WTC11 (cell line): ENCODE results near the gene EDC3. TPM values are rescaled to one million over a fixed set of nuclear protein-coding genes. Genes with fewer than 3 reads are reported as not detected.

Experiments used
- ATAC-seq: fragments of 200-7000 bp; cut with Tn5 transposase; 2 replicates; pipeline ENCODE4 v1.10.0; 2021; ENCODE audit warnings: mild to moderate bottlenecking, moderate library complexity
- CTCF ChIA-PET: fragments of 300-600 bp; sonication (Branson Sonifier 250); formaldehyde crosslinking; loops from one replicate; lab custom pipeline; 2021; ENCODE audit warnings: antibody characterized with exemption; lab: Charles Lee
- POLR2A ChIA-PET: fragments of 350-600 bp; sonication (Branson Sonifier 250); formaldehyde crosslinking; loops from one replicate; lab custom pipeline; 2021; ENCODE audit warnings: antibody characterized with exemption; lab: Charles Lee
- DNase-seq: peaks from one replicate; pipeline ENCODE4 v3.0.0; 2021; ENCODE audit warnings: low spot score
- H3K27ac Mint-ChIP-seq: 2 replicates; pipeline ENCODE4 v1.8.0; 2021; ENCODE audit warnings: mixed read lengths
- H3K27me3 Mint-ChIP-seq: 2 replicates; pipeline ENCODE4 v1.8.0; 2021; ENCODE audit warnings: low read depth, mild to moderate bottlenecking, moderate library complexity, mixed read lengths
- H3K36me3 Mint-ChIP-seq: 2 replicates; pipeline ENCODE4 v1.8.0; 2021; ENCODE audit warnings: mixed read lengths
- H3K4me1 Mint-ChIP-seq: 2 replicates; pipeline ENCODE4 v1.8.0; 2022; ENCODE audit warnings: mixed read lengths
- H3K4me3 Mint-ChIP-seq: 2 replicates; pipeline ENCODE4 v1.8.0; 2021; ENCODE audit warnings: mild to moderate bottlenecking, moderate library complexity, mixed read lengths
- H3K9me3 Mint-ChIP-seq: 2 replicates; pipeline ENCODE4 v1.8.0; 2021; ENCODE audit warnings: mixed read lengths
- CBFB ChIP-seq: sonication (generic); formaldehyde crosslinking; IDR thresholded peaks from 2 replicates; pipeline ENCODE4 v1.8.1; 2022; ENCODE audit warnings: mild to moderate bottlenecking, low read depth, missing genetic modification reagents
- CREB1 ChIP-seq: sonication (generic); formaldehyde crosslinking; IDR thresholded peaks from 2 replicates; pipeline ENCODE4 v1.8.0; 2023; ENCODE audit warnings: mild to moderate bottlenecking, missing genetic modification reagents
- CREM ChIP-seq: sonication (generic); formaldehyde crosslinking; IDR thresholded peaks from 2 replicates; pipeline ENCODE4 v1.8.1; 2022; ENCODE audit warnings: mild to moderate bottlenecking, missing genetic modification reagents, moderate library complexity
- HMGA2 ChIP-seq: fragments of 250-450 bp; sonication (Bioruptor Pico); IDR thresholded peaks from 2 replicates; pipeline ENCODE4 v1.4.0; 2021; ENCODE audit warnings: mild to moderate bottlenecking, moderate library complexity
- NFE2L1 ChIP-seq: sonication (generic); formaldehyde crosslinking; IDR thresholded peaks from 2 replicates; pipeline ENCODE4 v1.8.1; 2023; ENCODE audit warnings: missing genetic modification reagents
- NR2C2 ChIP-seq: sonication (generic); formaldehyde crosslinking; IDR thresholded peaks from 2 replicates; pipeline ENCODE4 v1.8.0; 2022; ENCODE audit warnings: mild to moderate bottlenecking, missing genetic modification reagents
- RELA ChIP-seq: sonication (generic); formaldehyde crosslinking; IDR thresholded peaks from 2 replicates; pipeline ENCODE4 v1.8.1; 2022; ENCODE audit warnings: missing genetic modification reagents, mild to moderate bottlenecking, borderline replicate concordance
- RORB ChIP-seq: fragments of 250-450 bp; sonication (Bioruptor Pico); IDR thresholded peaks from 2 replicates; pipeline ENCODE4 v1.9.0; 2021; ENCODE audit warnings: mild to moderate bottlenecking
- ZNF671 ChIP-seq: fragments of 250-450 bp; sonication (Bioruptor Pico); IDR thresholded peaks from 2 replicates; pipeline ENCODE4 v1.8.0; 2021; ENCODE audit warnings: mild to moderate bottlenecking
- total RNA-seq: library from RNA; stranded (reverse); gene quantifications from 3 replicates; pipeline ENCODE4 v1.2.3, GENCODE V29; 2021
- TF ChIP-seq, protein P1 (sequence below): fragments of 250-450 bp; sonication (Bioruptor Pico); IDR thresholded peaks from 2 replicates; pipeline ENCODE4 v1.8.0; 2021; ENCODE audit warnings: mild to moderate bottlenecking
- TF ChIP-seq, protein P2 (sequence below): fragments of 200-600 bp; IDR thresholded peaks from 2 replicates; pipeline ENCODE4 v1.8.0; 2022; ENCODE audit warnings: antibody characterized with exemption
- TF ChIP-seq, protein P3 (sequence below): sonication (generic); formaldehyde crosslinking; conservative IDR thresholded peaks from 2 replicates; pipeline ENCODE4 v1.8.1; 2023; ENCODE audit warnings: mild to moderate bottlenecking, low read depth, missing genetic modification reagents, moderate library complexity
- TF ChIP-seq, protein P4 (sequence below): sonication (generic); formaldehyde crosslinking; IDR thresholded peaks from 2 replicates; pipeline ENCODE4 v1.8.0; 2023; ENCODE audit warnings: mild to moderate bottlenecking, missing genetic modification reagents
- TF ChIP-seq, protein P5 (sequence below): sonication (generic); formaldehyde crosslinking; IDR thresholded peaks from 2 replicates; pipeline ENCODE4 v1.8.1; 2023; ENCODE audit warnings: mild to moderate bottlenecking, missing genetic modification reagents, moderate library complexity
- TF ChIP-seq, protein P6 (sequence below): sonication (generic); formaldehyde crosslinking; IDR thresholded peaks from 2 replicates; pipeline ENCODE4 v1.8.1; 2022; ENCODE audit warnings: mild to moderate bottlenecking, missing genetic modification reagents, moderate library complexity, borderline replicate concordance
- TF ChIP-seq, protein P7 (sequence below): sonication (generic); formaldehyde crosslinking; IDR thresholded peaks from 2 replicates; pipeline ENCODE4 v1.8.0; 2022; ENCODE audit warnings: mild to moderate bottlenecking, missing genetic modification reagents
- TF ChIP-seq, protein P8 (sequence below): sonication (generic); formaldehyde crosslinking; IDR thresholded peaks from 2 replicates; pipeline ENCODE4 v1.8.1; 2023; ENCODE audit warnings: mild to moderate bottlenecking, moderate library complexity, missing genetic modification reagents
- TF ChIP-seq, protein P9 (sequence below): sonication (generic); formaldehyde crosslinking; IDR thresholded peaks from 2 replicates; pipeline ENCODE4 v1.8.0; 2022; ENCODE audit warnings: mild to moderate bottlenecking, missing genetic modification reagents

The EDC3 gene
- total RNA-seq, 1 experiment from 2014 or later: 54.7 TPM

DNA sequence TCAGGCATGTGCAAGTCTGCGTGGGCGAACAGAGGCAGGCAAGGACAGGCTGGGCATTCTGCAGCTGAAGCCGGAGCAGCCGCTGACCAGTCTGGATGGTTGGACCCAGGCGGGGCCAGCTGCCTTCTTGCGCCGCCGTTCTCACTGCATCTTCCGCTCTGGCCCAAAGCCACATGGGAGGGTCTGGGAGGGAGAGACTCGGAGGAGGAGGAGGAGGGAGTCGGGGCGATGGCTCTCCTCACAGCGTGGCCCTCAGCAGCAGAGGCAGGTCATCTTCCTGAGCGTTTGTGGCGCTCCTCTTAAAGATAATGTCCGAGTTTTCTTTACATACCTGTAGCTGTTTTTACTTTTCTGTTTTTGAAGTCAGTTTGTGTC, 74.3 kb downstream of the EDC3 start (continued):
- TF ChIP-seq, protein P1, sequence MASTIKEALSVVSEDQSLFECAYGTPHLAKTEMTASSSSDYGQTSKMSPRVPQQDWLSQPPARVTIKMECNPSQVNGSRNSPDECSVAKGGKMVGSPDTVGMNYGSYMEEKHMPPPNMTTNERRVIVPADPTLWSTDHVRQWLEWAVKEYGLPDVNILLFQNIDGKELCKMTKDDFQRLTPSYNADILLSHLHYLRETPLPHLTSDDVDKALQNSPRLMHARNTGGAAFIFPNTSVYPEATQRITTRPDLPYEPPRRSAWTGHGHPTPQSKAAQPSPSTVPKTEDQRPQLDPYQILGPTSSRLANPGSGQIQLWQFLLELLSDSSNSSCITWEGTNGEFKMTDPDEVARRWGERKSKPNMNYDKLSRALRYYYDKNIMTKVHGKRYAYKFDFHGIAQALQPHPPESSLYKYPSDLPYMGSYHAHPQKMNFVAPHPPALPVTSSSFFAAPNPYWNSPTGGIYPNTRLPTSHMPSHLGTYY (CRISPR knock-in tag): no peak
- TF ChIP-seq NFE2L1 (CRISPR knock-in tag) (no peak), NR2C2 (no peak), CBFB (no peak), HMGA2 (CRISPR knock-in tag) (no peak)

DNA sequence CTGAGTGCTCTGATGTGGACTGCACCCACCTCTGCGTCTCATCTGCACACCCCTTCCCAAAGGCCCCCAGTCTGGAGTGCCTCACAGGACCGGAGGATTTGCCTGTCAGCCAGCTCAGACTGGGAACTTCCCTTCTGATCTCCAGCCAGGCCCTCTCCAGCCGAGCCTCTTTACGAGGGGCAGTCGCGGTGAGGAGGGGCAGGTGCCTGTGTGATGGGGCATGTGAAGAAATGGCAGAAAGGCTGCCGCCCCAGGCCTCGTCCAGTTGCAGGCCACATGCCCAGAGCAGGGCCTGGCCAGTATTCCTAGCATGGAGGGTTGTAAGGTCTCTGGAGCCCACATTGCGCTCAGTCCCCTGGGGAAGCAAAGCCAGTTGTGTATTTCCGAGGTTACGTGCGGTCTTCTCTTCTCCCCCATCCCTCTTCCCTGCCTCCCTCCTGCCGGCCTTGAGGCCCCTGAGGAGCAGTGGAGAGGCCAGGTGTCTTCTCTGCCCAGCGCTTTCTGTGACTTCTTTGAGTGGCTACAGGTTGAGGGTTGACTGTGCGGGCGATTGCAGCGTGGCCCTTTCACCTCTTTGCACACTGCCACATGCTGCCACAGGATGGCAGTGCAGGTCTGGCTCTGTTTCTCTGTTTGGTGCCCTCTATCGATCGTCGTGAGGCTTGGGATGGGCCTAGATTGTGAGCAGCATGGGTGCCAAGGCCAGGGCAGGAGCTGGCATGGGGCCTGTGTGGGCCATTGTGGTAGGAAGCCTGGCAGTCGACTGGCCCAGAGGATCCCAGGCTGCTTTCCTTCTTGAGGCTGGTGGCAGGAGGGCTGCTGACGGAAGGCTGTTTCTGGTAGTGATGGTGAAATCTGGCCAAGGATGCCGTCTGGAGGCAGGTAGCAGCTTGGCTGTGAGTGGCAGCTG, 74.9 kb downstream of the EDC3 start:
- Mint-ChIP-seq H3K27me3 (no peaks in the 10 kb centered on the region), H3K4me1 (peaks cover 22% of the 10 kb centered on the region)
- CTCF ChIA-PET: interaction anchor here (0.5 to 6.5 kb wide), 55 partner anchors 10 to 626 kb away, joined by 3 to 87 read pairs (median 4); partner anchors contain the start of genes ARID3B, CPLX3, CYP1A1 and CYP1A2
- TF ChIP-seq, protein P2, sequence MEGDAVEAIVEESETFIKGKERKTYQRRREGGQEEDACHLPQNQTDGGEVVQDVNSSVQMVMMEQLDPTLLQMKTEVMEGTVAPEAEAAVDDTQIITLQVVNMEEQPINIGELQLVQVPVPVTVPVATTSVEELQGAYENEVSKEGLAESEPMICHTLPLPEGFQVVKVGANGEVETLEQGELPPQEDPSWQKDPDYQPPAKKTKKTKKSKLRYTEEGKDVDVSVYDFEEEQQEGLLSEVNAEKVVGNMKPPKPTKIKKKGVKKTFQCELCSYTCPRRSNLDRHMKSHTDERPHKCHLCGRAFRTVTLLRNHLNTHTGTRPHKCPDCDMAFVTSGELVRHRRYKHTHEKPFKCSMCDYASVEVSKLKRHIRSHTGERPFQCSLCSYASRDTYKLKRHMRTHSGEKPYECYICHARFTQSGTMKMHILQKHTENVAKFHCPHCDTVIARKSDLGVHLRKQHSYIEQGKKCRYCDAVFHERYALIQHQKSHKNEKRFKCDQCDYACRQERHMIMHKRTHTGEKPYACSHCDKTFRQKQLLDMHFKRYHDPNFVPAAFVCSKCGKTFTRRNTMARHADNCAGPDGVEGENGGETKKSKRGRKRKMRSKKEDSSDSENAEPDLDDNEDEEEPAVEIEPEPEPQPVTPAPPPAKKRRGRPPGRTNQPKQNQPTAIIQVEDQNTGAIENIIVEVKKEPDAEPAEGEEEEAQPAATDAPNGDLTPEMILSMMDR: peak; percentile 80
- TF ChIP-seq, protein P3, sequence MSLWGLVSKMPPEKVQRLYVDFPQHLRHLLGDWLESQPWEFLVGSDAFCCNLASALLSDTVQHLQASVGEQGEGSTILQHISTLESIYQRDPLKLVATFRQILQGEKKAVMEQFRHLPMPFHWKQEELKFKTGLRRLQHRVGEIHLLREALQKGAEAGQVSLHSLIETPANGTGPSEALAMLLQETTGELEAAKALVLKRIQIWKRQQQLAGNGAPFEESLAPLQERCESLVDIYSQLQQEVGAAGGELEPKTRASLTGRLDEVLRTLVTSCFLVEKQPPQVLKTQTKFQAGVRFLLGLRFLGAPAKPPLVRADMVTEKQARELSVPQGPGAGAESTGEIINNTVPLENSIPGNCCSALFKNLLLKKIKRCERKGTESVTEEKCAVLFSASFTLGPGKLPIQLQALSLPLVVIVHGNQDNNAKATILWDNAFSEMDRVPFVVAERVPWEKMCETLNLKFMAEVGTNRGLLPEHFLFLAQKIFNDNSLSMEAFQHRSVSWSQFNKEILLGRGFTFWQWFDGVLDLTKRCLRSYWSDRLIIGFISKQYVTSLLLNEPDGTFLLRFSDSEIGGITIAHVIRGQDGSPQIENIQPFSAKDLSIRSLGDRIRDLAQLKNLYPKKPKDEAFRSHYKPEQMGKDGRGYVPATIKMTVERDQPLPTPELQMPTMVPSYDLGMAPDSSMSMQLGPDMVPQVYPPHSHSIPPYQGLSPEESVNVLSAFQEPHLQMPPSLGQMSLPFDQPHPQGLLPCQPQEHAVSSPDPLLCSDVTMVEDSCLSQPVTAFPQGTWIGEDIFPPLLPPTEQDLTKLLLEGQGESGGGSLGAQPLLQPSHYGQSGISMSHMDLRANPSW: no peak
- TF ChIP-seq RORB (CRISPR knock-in tag) (no peak), CREB1 (no peak), ZNF671 (CRISPR knock-in tag) (no peak), CREM (no peak), RELA (peak; percentile 65; the same call in 1 of the 2 replicates), NR2C2 (no peak)
- TF ChIP-seq, protein P4, sequence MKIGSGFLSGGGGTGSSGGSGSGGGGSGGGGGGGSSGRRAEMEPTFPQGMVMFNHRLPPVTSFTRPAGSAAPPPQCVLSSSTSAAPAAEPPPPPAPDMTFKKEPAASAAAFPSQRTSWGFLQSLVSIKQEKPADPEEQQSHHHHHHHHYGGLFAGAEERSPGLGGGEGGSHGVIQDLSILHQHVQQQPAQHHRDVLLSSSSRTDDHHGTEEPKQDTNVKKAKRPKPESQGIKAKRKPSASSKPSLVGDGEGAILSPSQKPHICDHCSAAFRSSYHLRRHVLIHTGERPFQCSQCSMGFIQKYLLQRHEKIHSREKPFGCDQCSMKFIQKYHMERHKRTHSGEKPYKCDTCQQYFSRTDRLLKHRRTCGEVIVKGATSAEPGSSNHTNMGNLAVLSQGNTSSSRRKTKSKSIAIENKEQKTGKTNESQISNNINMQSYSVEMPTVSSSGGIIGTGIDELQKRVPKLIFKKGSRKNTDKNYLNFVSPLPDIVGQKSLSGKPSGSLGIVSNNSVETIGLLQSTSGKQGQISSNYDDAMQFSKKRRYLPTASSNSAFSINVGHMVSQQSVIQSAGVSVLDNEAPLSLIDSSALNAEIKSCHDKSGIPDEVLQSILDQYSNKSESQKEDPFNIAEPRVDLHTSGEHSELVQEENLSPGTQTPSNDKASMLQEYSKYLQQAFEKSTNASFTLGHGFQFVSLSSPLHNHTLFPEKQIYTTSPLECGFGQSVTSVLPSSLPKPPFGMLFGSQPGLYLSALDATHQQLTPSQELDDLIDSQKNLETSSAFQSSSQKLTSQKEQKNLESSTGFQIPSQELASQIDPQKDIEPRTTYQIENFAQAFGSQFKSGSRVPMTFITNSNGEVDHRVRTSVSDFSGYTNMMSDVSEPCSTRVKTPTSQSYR (CRISPR knock-in tag): no peak
- TF ChIP-seq, protein P5, sequence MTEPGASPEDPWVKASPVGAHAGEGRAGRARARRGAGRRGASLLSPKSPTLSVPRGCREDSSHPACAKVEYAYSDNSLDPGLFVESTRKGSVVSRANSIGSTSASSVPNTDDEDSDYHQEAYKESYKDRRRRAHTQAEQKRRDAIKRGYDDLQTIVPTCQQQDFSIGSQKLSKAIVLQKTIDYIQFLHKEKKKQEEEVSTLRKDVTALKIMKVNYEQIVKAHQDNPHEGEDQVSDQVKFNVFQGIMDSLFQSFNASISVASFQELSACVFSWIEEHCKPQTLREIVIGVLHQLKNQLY: no peak
- TF ChIP-seq, protein P6, sequence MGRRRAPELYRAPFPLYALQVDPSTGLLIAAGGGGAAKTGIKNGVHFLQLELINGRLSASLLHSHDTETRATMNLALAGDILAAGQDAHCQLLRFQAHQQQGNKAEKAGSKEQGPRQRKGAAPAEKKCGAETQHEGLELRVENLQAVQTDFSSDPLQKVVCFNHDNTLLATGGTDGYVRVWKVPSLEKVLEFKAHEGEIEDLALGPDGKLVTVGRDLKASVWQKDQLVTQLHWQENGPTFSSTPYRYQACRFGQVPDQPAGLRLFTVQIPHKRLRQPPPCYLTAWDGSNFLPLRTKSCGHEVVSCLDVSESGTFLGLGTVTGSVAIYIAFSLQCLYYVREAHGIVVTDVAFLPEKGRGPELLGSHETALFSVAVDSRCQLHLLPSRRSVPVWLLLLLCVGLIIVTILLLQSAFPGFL (CRISPR knock-in tag): no peak
- TF ChIP-seq, protein P7, sequence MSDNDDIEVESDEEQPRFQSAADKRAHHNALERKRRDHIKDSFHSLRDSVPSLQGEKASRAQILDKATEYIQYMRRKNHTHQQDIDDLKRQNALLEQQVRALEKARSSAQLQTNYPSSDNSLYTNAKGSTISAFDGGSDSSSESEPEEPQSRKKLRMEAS (CRISPR knock-in tag): peak; percentile 24; the same call in 1 of the 2 replicates
- TF ChIP-seq, protein P8, sequence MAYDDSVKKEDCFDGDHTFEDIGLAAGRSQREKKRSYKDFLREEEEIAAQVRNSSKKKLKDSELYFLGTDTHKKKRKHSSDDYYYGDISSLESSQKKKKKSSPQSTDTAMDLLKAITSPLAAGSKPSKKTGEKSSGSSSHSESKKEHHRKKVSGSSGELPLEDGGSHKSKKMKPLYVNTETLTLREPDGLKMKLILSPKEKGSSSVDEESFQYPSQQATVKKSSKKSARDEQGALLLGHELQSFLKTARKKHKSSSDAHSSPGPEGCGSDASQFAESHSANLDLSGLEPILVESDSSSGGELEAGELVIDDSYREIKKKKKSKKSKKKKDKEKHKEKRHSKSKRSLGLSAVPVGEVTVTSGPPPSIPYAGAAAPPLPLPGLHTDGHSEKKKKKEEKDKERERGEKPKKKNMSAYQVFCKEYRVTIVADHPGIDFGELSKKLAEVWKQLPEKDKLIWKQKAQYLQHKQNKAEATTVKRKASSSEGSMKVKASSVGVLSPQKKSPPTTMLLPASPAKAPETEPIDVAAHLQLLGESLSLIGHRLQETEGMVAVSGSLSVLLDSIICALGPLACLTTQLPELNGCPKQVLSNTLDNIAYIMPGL (CRISPR knock-in tag): peak; percentile 80; the same call in 1 of the 2 replicates
- TF ChIP-seq, protein P9, sequence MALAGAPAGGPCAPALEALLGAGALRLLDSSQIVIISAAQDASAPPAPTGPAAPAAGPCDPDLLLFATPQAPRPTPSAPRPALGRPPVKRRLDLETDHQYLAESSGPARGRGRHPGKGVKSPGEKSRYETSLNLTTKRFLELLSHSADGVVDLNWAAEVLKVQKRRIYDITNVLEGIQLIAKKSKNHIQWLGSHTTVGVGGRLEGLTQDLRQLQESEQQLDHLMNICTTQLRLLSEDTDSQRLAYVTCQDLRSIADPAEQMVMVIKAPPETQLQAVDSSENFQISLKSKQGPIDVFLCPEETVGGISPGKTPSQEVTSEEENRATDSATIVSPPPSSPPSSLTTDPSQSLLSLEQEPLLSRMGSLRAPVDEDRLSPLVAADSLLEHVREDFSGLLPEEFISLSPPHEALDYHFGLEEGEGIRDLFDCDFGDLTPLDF (CRISPR knock-in tag): no peak
- TF ChIP-seq, all 79 proteins: peak for 4
- Mint-ChIP-seq H3K9me3 (no peaks in the 10 kb centered on the region), H3K27ac (peak overlapping the region; percentile 70), H3K4me3 (no peak overlapping the region), H3K36me3 (peaks cover 60% of the 10 kb centered on the region)
- POLR2A ChIA-PET: interaction anchor here (0.6 to 1.2 kb wide), 2 partner anchors 92 to 139 kb away, joined by 3 to 5 read pairs; no protein-coding TSS in a partner anchor
- peak; percentile 83 for DNase-seq
- ATAC-seq: peak; percentile 88
